GM19455 (cell line): Measurements from ENCODE around the gene DCAF5.
"Not testable (repeated sequence)": the region's sequence is repeated elsewhere in the genome, so short reads cannot be mapped to it uniquely, and the experiment has no call there.

Source experiments
- ATAC-seq: cut with Tn5 transposase; IDR thresholded peaks from one replicate; pipeline ENCODE4 v1.9.1; 2021; ENCODE audit not compliant: unreplicated experiment

DCAF5 gene

GRCh38 chr14:69073915-69074314 is 79.0 kb downstream of the DCAF5 start:
- no peak for ATAC-seq

GRCh38 chr14:69073429-69073828 is 79.5 kb downstream of the DCAF5 start:
- no peak for ATAC-seq

GRCh38 chr14:69072584-69072983 is 80.3 kb downstream of the DCAF5 start:
- ATAC-seq = no peak

- ATAC-seq = no peak
Measured at GRCh38 chr14:69068744-69069421, 84.0 kb downstream of the DCAF5 start.

GRCh38 chr14:69066396-69067171 is 86.3 kb downstream of the DCAF5 start:
- no peak for ATAC-seq

GRCh38 chr14:69065934-69066333 is 87.0 kb downstream of the DCAF5 start:
- not testable (repeated sequence) for ATAC-seq

- ATAC-seq = no peak
Measured at GRCh38 chr14:69064596-69064995, 88.3 kb downstream of the DCAF5 start.

GRCh38 chr14:69059658-69060623 is 93.0 kb downstream of the DCAF5 start:
- no peak for ATAC-seq

- ATAC-seq = no peak
Measured at GRCh38 chr14:69055999-69056788, 96.7 kb downstream of the DCAF5 start.

- no peak for ATAC-seq
Measured at GRCh38 chr14:69055125-69055524, 97.8 kb downstream of the DCAF5 start.

- no peak for ATAC-seq
Measured at GRCh38 chr14:69054030-69054429, 98.9 kb downstream of the DCAF5 start.

GRCh38 chr14:69052181-69052601 is 100.7 kb downstream of the DCAF5 start:
- no peak for ATAC-seq

GRCh38 chr14:69050240-69051184 is 102.4 kb downstream of the DCAF5 start:
- ATAC-seq = no peak

GRCh38 chr14:69049675-69050074 is 103.2 kb downstream of the DCAF5 start:
- no peak for ATAC-seq

GRCh38 chr14:69048456-69048855 is 104.5 kb downstream of the DCAF5 start:
- ATAC-seq = no peak

- ATAC-seq = no peak
Measured at GRCh38 chr14:69047255-69047654, 105.7 kb downstream of the DCAF5 start.

- ATAC-seq = no peak
Measured at GRCh38 chr14:69046476-69046860, 106.5 kb downstream of the DCAF5 start.

- no peak for ATAC-seq
Measured at GRCh38 chr14:69045857-69046475, 107.0 kb downstream of the DCAF5 start.

- no peak for ATAC-seq
Measured at GRCh38 chr14:69044965-69045555, 107.9 kb downstream of the DCAF5 start.
